HG02970 (cell line): Measurements from ENCODE around the gene TRIL.

Experiments used
- ATAC-seq: cut with Tn5 transposase; IDR thresholded peaks from one replicate; pipeline ENCODE4 v1.9.1; 2021; ENCODE audit warnings: mild to moderate bottlenecking, moderate library complexity, moderate number of reproducible peaks; ENCODE audit not compliant: unreplicated experiment, low FRiP score

Gene TRIL

GRCh38 chr7:28958235-28958979 lies at the start of gene TRIL:
Gene TRIL, minus strand, starts transcription at chr7:28958330. Its CDS starts 284 bp downstream, at chr7:28958046.
- no peak for ATAC-seq

GRCh38 chr7:29007127-29007526 lies 49.0 kb upstream of the TRIL start:
- no peak for ATAC-seq

- ATAC-seq: no peak
Measured at GRCh38 chr7:29005829-29006228, 47.7 kb upstream of the TRIL start.

- no peak for ATAC-seq
Measured at GRCh38 chr7:29005406-29005805, 47.3 kb upstream of the TRIL start.

GRCh38 chr7:29003703-29004102 lies 45.6 kb upstream of the TRIL start:
- ATAC-seq: no peak

- no peak for ATAC-seq
Measured at GRCh38 chr7:29000717-29001076, 42.6 kb upstream of the TRIL start.

- no peak for ATAC-seq
Measured at GRCh38 chr7:28999895-29000716, 42.0 kb upstream of the TRIL start.

- no peak for ATAC-seq
Measured at GRCh38 chr7:28999427-28999826, 41.3 kb upstream of the TRIL start.

GRCh38 chr7:28998105-28998504 lies 40.0 kb upstream of the TRIL start:
- no peak for ATAC-seq

- ATAC-seq: no peak
Measured at GRCh38 chr7:28996836-28997235, 38.7 kb upstream of the TRIL start.

- ATAC-seq: no peak
Measured at GRCh38 chr7:28993371-28993770, 35.2 kb upstream of the TRIL start.

GRCh38 chr7:28992798-28993197 lies 34.7 kb upstream of the TRIL start:
- ATAC-seq: no peak

- ATAC-seq: no peak
Measured at GRCh38 chr7:28990200-28990960, 32.2 kb upstream of the TRIL start.

- no peak for ATAC-seq
Measured at GRCh38 chr7:28989211-28989980, 31.3 kb upstream of the TRIL start.

GRCh38 chr7:28988810-28989209 lies 30.7 kb upstream of the TRIL start:
- no peak for ATAC-seq

GRCh38 chr7:28988091-28988490 lies 30.0 kb upstream of the TRIL start:
- no peak for ATAC-seq

GRCh38 chr7:28986765-28987110 lies 28.6 kb upstream of the TRIL start:
- no peak for ATAC-seq

GRCh38 chr7:28986028-28986764 lies 28.1 kb upstream of the TRIL start:
- ATAC-seq: no peak

GRCh38 chr7:28984631-28985030 lies 26.5 kb upstream of the TRIL start:
- ATAC-seq: no peak

GRCh38 chr7:28984217-28984616 lies 26.1 kb upstream of the TRIL start:
- no peak for ATAC-seq
